A549 (cell line): ENCODE results near the gene TMOD4.

Source experiments
- BHLHE40 ChIP-seq: IDR thresholded peaks from 2 replicates; pipeline ENCODE4 v1.6.1; 2012; ENCODE audit warnings: low read depth, low read length, inconsistent platforms
- ELK1 ChIP-seq: fragments of 150-350 bp; IDR thresholded peaks from 2 replicates; pipeline ENCODE4 v1.6.1; 2014; ENCODE audit warnings: low read depth, mild to moderate bottlenecking, low read length
- HDAC2 ChIP-seq: fragments of 200-600 bp; sonication (generic); IDR thresholded peaks from 2 replicates; pipeline ENCODE4 v1.6.1; 2016
- HEYL ChIP-seq: fragments of 250-450 bp; sonication (Bioruptor Pico); IDR thresholded peaks from 2 replicates; pipeline ENCODE4 v1.8.0; 2021; ENCODE audit warnings: mild to moderate bottlenecking, moderate library complexity
- MAX ChIP-seq: IDR thresholded peaks from 2 replicates; pipeline ENCODE4 v1.6.1; 2012
- MAZ ChIP-seq: fragments of 150-350 bp; IDR thresholded peaks from 2 replicates; pipeline ENCODE4 v1.6.1; 2014; ENCODE audit warnings: antibody characterized with exemption, low read depth, low read length, borderline replicate concordance
- PHF8 ChIP-seq: fragments of 200-600 bp; sonication (generic); IDR thresholded peaks from 2 replicates; pipeline ENCODE4 v1.6.1; 2016; ENCODE audit warnings: low read depth, mild to moderate bottlenecking, antibody characterized with exemption, moderate library complexity, borderline replicate concordance
- POLR2A ChIP-seq: IDR thresholded peaks from 2 replicates; pipeline ENCODE4 v1.6.1; 2012; ENCODE audit warnings: mild to moderate bottlenecking, low read length
- RCOR1 ChIP-seq: fragments of 150-350 bp; IDR thresholded peaks from 2 replicates; pipeline ENCODE4 v1.6.1; 2014; ENCODE audit warnings: antibody characterized with exemption, low read length, low read depth
- REST ChIP-seq: fragments of 200-600 bp; sonication (generic); IDR thresholded peaks from 2 replicates; pipeline ENCODE4 v1.6.1; 2016; ENCODE audit warnings: antibody characterized with exemption, mild to moderate bottlenecking, moderate library complexity
- SMC3 ChIP-seq: fragments of >200 bp; sonication (Bioruptor Twin); formaldehyde crosslinking; IDR thresholded peaks from 3 replicates; pipeline ENCODE4 v1.6.1; 2018; ENCODE audit warnings: inconsistent platforms
- ZC3H11A ChIP-seq: fragments of 450-650 bp; IDR thresholded peaks from 2 replicates; pipeline ENCODE4 v1.6.1; 2014; ENCODE audit warnings: antibody characterized with exemption, mild to moderate bottlenecking
- ZSCAN20 ChIP-seq: fragments of 250-450 bp; sonication (Bioruptor Pico); IDR thresholded peaks from 2 replicates; pipeline ENCODE4 v1.8.0; 2022; ENCODE audit warnings: mild to moderate bottlenecking, moderate library complexity
- TF ChIP-seq, protein P1 (sequence below): fragments of >200 bp; sonication (Bioruptor Twin); formaldehyde crosslinking; IDR thresholded peaks from 3 replicates; pipeline ENCODE4 v1.5.1; 2016

GRCh38 chr1:151165281-151165737 is 10.5 kb downstream of the TMOD4 start:
- TF ChIP-seq, protein P1, sequence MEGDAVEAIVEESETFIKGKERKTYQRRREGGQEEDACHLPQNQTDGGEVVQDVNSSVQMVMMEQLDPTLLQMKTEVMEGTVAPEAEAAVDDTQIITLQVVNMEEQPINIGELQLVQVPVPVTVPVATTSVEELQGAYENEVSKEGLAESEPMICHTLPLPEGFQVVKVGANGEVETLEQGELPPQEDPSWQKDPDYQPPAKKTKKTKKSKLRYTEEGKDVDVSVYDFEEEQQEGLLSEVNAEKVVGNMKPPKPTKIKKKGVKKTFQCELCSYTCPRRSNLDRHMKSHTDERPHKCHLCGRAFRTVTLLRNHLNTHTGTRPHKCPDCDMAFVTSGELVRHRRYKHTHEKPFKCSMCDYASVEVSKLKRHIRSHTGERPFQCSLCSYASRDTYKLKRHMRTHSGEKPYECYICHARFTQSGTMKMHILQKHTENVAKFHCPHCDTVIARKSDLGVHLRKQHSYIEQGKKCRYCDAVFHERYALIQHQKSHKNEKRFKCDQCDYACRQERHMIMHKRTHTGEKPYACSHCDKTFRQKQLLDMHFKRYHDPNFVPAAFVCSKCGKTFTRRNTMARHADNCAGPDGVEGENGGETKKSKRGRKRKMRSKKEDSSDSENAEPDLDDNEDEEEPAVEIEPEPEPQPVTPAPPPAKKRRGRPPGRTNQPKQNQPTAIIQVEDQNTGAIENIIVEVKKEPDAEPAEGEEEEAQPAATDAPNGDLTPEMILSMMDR: no peak
- TF ChIP-seq PHF8: peak; percentile 93
- TF ChIP-seq MAX: no peak
- no peak for TF ChIP-seq HDAC2
- TF ChIP-seq ELK1: no peak
- TF ChIP-seq MAZ: no peak
- no peak for TF ChIP-seq ZC3H11A
- TF ChIP-seq BHLHE40: no peak
- TF ChIP-seq RCOR1: no peak
- no peak for TF ChIP-seq HEYL (CRISPR knock-in tag)
- TF ChIP-seq SMC3: no peak
- TF ChIP-seq POLR2A: no peak
- TF ChIP-seq REST: no peak
- TF ChIP-seq ZSCAN20 (CRISPR knock-in tag): no peak
